Inferior parietal cortex (tissue), 1 donor: ENCODE results near the gene GPR89A.
"Not testable (repeated sequence)": the region's sequence is repeated elsewhere in the genome, so short reads cannot be mapped to it uniquely, and the experiment has no call there.

Experiments
- DNase-seq: peaks from one replicate; pipeline ENCODE4 v3.0.0-alpha.2; 2016; ENCODE audit errors: extremely low spot score

Gene GPR89A

DNA sequence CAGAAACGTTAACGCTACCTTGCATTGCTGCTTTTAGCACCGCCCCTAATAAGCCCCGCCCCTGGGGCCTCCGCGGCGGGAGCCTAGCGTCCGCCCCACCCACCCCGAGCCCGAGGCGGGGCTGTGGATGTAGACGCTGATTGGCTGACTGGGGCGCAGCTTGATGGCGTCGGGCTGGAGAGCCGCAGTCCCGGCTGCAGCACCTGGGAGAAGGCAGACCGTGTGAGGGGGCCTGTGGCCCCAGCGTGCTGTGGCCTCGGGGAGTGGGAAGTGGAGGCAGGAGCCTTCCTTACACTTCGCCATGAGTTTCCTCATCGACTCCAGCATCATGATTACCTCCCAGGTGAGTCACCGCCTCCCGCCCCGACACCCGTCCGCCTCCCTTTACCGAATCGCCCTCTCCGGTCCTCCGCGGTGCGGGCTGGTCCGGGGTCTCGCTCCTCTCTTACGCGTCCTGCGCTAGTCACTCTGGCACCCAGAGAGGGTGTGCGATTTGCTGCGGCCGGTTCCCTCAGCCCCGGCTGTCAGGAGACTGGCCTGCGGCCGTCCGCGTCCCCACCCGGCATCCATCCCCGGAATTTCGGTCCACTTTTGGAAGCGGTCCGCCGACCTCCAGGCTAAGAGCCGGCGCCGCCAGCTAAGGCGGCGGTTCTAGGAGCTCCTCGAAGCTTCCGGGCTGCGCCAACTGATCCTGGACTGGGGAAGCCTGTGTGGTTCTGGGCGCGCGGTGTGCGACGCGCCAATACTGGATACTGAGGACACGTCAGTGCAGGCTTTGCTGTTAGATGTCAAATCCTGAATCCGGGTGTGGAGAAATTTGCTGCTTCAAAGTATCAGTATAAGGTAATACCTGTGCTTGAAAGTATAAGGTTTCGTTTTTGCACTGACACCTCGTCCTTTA, at the start of gene GPR89A:
Gene GPR89A (plus strand): TSS at position 156 of the 901 bp plus-strand sequence. CDS start 146 bp downstream, at position 302.
- peak; percentile 89 for DNase-seq

DNA sequence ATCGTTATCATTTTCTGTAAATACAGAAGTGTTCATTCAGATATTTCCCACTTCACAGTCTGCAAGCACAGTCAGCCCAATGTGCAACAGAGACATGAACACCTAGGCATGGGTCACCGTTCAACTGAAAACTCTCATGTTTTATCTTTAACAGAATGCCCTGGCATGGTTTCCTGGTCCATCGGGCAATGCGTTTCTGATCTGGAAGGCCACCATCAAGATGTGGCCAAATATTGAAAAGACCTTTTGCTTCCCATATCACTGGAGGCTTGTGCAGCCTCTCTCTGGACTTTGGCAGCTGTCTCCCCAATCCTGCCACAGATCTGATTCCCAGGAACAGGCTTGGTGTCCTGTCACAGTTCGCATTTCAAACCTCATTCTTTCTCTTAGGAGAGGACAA, 21.0 kb upstream of the GPR89A start:
- not testable (repeated sequence) for DNase-seq

DNA sequence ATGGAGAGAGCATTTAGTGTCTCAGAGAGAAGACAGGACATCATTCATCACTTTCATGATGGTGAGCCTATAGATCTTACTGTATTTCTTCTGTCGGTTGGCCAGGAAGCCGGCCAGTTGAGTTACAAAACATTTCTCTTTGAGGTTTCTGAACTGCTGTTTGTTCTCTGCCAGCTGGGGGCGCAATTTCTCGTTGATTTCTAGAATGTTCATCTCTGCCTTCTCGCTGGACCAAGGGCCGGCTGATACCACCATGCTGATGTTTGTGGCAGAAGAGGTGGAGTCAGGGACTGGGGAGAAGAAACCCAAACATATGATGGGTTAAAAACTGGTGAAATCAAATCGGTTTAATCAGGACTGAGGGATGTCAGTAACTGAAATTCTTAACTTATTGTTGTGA, 17.0 kb upstream of the GPR89A start:
- DNase-seq: not testable (repeated sequence)

DNA sequence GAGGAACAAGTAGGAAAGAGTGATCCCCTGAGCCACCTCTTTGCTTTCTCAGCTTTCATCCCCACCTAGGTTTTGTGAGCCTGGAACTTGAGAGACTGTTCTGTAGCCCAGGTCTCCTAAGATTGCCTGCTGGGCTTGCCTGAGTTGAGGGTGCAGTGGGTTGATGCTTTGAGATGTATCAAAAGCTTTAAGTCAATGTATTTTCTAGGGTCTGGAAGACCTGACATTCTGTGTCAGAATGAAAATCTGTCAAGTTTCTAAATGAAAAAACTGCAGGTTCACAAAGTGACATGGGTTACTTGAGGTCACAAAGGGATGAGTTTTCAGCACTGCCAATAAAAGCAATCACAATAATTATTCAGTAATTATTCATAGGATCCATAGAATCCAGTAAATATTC, 15.4 kb upstream of the GPR89A start:
- DNase-seq: not testable (repeated sequence)

DNA sequence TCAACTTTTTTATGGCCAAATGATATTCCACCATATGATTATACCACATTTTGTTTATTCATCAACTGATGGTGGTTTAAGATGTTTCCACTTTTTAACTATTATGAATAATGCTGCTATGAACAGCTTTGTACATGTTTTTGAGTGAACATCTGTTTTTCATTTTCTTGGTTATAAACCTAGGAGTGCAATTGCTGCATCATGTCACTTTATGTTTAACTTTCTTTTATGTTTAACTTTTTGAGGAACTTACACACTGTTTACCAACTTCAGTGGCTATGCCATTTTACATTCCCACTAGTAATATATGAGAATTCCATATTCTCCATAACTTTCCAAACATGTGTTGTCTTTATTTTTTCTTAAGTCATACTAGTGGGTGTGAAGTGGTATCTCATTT, 12.4 kb upstream of the GPR89A start:
- not testable (repeated sequence) for DNase-seq

DNA sequence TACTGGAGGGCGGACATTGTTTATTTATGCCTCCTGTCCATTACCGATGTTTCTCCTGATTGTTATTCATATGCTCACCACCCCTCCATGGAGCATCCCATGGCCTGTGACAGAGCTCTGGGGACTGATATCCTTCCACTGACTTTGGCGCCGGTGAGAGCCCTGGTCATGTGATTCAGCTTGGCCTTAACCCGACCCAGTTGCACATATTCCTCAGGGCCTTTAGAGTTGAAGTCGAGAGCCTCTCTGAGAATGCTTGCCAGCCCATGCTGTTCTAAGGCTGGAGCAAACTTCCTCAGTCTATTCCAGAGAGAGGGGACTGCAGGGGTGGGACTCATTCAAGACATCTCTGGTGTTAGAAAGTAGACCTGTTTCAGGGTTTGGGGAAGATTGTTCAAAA, 11.6 kb upstream of the GPR89A start:
- DNase-seq: not testable (repeated sequence)

DNA sequence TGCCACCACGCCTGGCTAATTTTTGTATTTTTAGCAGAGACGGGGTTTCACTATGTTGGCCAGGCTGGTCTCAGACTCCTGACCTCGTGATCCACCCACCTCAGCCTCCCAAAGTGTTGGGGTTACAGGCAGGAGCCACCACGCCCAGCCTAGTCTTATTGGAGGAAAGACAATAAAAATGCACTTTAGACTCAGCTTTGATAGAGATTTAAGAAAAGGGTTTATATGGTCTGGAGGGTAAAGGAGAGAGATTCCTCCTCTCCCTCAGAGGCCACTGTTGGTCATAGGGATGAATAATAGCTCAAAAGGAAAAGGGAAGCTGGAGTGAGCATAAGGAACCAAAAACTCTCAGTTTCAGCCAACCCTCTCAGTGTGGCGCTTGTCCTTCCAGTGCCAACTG, 8.4 kb upstream of the GPR89A start:
- DNase-seq: not testable (repeated sequence)

DNA sequence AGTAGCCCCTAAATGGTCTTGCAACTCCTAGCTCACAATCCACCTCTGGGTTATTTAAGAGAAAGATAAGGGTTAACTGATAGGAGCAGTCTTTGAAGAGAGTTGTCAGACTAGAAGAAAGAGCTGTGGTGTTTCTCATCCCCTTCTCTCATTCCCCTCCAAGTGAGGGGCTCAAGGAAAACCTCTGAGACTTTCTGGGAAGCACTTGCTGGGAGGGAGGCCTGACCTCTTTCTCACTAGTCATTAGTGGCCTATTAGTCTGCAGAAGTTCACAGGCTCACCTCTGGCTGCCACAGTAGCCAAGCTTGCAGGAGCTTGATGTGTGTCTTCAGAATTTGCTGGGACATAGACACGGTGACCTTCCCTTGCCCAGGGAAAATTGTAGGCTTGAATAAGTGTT, 6.2 kb upstream of the GPR89A start:
- no peak for DNase-seq

DNA sequence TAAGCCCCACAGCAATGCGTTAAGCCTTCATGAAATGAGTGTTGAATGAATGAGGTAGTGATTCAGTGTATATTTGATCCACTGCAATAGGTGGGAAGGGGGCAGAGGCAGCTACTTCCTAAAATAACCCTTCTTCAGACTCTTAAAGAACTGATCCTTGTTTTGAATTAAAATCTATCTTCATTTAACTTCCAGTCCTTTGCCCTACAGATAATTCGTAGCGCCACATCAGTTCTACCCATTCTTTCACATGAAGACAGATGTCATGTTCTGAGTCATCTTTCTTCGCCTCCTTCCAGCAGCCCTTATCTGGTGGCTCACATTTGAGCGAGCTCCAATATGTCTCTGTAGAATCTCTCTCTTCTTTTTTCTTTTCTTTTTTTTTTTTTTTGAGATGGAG, 948 bp upstream of the GPR89A start:
- not testable (repeated sequence) for DNase-seq

DNA sequence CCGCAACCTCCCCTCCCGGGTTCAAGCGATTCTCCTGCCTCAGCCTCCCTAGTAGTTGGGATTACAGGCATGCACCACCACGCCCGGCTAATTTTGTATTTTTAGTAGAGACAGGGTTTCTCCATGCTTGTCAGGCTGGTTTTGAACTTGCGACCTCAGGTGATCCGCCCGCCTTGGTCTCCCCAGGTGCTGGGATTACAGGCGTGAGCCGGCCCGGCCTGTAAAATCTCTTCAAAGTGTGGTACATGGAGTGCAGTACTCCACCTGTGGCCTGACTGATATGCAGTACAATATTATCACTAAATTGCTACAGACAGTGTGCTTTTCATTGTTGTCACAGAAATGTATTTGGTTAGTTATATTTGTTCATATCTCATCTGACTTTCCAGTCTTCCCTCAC, 499 bp upstream of the GPR89A start:
- not testable (repeated sequence) for DNase-seq

DNA sequence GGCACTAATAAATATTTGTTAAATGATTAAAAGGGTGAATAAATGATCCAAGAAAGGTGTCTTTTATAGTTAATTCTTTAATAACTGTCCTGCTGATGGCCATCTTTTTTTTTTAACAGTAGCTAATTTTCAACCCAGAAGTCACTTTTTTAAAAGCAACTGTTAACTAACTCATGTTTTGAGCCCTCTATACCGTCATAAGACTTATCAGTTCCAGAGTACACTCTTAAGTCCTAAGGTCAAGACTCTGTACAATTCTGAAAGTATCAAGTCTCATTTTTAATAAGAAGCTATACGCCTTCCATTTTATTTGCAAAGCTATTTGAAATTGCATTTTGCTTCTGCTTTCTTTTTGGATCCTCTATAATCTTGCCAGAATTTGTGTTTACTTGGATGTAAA, 3.0 kb downstream of the GPR89A start:
- DNase-seq: not testable (repeated sequence)

DNA sequence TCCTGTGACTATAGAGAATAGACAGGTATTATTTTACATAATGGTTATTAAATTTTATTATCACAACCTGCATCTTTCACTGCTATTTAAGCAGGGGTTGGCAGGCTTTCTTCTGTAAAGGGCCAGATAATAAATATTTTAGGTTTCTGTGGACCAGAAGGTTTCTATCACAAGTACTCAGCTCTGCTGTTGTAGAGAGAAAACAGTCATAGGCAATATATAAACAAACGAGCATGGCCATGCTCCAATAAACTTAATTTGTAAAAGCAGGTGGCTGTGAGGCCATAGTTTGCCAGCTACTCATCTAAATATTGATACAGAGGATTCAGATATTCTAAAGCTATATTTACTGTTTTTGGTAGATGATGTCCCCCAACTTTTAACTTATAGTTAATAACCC, 12.3 kb downstream of the GPR89A start:
- not testable (repeated sequence) for DNase-seq

DNA sequence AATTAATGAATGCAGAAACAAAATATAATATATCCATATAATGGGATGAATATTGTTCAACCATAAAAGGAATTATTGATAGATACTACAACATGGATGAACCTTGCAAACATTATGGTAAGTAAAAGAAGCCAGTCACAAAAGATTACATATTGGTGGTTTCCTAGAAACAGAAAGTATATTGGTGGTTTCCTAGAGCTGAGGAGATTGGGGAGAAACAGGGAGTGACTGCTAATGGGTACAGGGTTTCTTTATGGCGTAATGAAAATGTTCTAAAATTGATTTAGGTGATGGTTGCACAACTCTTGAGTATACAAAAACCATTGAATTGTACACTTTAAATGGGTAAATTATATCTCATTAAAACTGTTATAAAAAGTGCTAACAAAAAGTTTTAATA, 14.4 kb downstream of the GPR89A start:
- not testable (repeated sequence) for DNase-seq

DNA sequence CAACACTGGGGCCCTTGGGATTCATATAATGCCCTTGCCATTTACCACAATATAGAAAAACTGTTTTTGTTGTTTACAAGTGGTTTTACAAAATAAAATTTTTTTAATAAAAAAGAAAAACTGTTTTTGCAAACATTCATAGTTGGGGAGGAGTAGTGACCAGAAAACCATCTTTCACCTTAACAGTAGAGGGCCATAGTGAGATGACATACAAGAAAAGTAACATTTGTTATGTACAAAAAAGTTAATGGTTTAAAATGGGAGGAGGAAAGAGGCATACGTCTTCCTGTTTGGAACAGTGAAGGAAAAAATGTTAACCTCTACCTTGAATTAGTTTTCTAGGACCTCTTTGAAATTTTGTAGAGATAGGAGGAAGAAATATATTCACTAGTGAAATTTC, 28.4 kb downstream of the GPR89A start:
- not testable (repeated sequence) for DNase-seq

DNA sequence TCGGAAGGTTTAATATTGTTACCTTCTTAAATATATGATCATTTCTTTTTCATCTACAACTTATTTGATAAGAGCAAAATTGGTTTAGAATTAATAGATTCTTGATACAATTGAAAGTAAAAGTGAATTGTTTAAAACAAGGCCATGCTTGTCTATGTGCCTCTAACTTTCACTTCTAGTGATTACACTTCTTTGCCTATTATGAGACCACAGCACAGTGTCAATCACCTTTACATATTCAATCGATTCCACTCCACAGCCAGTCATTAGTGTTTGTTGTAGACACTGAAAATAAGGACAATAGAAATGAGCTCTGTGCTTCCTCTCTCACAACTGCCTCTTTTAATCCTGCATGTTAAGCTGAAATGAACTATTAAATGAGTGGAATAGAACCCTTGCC, 34.1 kb downstream of the GPR89A start:
- DNase-seq: not testable (repeated sequence)

DNA sequence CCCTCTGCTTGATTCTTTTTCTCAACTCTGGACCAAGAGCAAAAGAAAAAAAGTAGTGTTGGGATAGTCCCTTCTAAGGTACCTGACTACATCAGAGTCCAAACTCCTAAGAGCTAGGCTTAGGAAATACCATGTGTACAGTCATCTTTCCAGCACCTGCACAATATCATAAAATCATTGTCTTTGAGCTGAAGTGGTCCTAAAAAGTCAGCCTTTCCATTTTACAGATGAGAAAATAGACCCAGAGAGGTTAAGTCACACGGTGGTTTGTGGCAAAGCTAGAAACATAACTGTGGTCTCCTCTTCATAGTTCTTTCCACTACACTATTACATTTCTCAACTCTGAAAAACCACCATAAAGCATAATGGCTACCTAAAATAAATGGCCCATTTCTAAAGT, 36.2 kb downstream of the GPR89A start:
- not testable (repeated sequence) for DNase-seq

DNA sequence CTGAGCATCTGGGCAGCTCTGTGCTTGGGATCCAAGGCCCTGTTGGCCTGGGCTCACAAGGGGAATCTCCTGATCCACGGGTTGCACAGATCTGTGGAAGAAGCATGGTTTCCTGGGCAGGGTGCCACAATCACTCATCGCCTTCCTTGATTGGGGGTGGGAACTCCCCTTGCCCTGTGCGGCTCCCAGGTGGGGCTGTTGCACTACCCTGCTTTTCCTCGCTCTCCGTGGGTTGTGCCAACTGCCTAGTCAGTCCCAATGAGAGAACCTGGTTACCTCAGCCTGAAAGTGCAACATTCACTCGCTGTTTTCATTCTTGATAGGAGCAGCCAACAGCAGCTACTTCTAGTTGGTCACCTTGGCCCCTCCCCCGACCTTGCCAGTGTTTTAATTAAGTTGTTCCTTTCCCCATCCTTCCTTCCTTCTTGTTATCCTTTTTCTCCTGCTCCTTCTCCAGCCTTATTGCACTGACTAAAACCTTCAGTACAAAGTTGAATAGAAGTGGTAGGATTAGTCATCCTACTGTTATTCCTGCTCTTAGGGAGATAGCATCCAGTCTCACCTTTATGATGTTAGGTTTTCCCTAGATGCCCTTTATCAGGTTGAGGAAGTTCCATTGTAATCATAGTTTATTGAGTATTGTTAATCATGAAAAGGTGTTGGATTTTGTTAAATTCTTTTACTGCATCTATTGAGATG, 48.6 kb downstream of the GPR89A start:
- DNase-seq: not testable (repeated sequence)

DNA sequence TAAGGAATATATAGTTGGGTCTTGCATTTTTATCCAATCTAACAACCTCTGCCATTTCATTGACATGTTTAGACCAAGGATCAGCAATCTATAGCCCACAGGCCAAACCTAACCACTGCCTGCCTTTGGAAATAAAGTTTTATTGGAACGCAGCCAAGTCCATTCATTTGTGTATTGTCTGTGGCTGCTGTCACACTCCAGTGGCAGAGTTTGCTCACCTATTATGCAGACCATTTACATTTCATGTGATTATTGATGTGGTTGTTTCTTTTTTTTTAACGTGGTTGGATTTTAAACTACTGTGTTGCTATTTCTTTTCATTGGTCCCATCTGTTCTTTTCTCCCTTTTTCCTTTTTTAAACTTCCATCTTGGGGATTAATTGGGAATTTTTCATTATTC, 54.7 kb downstream of the GPR89A start:
- DNase-seq: not testable (repeated sequence)

DNA sequence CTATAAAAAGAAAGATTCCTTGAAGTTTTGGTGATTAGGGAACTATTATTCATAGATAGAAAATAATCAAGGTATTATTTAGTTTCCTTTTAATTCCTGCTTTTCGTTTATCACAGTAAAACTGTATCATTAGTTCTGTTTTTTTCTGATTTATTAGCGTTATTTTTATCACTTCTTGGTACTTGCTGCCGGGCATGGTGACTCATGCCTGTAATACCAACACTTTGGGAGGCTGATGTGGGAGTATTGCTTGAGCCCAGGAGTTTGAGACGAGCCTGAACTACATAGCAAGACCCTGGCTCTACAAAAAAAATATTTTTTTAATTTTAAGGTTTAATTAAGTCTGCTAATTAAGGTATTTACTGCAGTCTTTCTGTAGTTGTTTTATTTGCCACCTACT, 57.2 kb downstream of the GPR89A start:
- DNase-seq: not testable (repeated sequence)

DNA sequence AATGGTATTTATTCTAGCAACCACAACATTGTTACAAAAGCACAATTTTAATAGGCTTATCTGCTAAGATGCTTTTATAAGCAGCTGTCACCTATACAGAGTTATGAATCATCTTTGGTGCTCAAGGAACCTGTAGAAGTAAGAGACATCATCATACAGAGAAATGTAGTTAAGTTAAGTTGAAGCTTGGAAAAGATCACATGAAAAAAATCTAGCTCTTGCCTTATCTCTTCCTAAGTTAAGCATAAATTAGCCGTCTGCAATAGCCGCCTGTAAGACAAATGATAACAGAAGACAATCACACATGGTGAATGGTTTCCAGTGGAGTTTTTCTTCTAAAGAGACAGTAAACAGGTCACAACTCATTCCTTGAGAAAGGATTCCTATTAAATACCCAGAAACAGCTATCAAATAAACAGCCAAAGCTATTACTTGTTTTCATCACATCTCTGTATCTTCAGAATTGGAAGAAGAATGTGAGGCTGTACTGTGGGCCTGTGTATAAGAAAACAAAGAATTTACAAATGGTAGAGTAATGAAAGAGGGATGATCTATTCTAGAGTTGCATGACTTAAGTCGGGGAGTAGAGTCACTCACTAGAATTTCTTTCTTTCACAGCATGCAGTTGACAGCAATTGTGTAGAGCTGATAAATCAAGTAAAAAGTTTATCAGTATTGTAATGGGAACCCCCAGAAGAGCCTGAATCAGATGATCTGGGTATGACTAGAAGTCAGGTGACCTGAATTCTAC, 63.4 kb downstream of the GPR89A start:
- DNase-seq: not testable (repeated sequence)

DNA sequence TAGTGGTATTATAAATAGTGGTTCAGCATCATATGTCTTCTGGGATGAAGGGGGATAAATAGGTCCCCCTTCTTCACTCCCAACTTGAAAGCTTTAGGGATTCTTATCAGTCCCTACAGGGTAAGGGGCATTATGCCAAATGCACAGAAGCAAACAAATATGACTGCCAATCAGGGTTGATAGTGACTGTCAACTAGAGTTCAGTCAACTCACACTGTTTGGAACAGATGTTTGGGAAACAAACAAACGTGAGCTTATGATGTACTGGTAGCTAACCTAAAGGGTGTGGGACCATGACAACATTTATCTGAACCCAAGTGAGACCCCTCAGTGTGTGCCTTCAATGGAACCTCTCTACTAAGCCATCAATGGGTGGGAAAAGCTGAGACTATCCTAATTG, 65.4 kb downstream of the GPR89A start:
- not testable (repeated sequence) for DNase-seq

DNA sequence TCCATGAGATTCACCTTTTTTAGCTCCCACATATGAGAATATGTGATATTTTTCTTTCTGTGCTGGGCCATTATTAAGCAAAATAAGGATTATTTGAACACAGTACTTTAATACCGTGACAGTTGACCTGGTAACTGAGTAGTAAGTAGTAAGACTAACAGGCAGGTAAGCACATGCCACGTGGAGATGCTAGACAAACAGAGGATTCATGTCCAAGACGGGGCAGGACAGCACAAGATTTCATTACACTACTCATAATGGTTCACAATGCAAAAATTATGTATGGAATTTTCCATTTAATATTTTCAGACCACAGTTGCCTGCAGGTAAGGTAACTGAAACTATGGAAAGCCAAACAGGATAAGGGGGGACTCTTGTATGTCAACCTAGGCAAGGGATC, 77.1 kb downstream of the GPR89A start:
- not testable (repeated sequence) for DNase-seq
